Measurements from ENCODE around the gene DAB2IP. TPM values are rescaled to one million over a fixed set of nuclear protein-coding genes. Genes with fewer than 3 reads are reported as not detected.
"Not testable (repeated sequence)": the region's sequence is repeated elsewhere in the genome, so short reads cannot be mapped to it uniquely, and the experiment has no call there.

The DAB2IP gene
- total RNA-seq, 1 experiment from 2014 or later, result 13.4 TPM

- in situ Hi-C loops (cut with HindIII; ENCODE audit: low pct_unique_long_range_greater_than_20kb, low sequenced_read_pairs), result no loop called here
- no peak for DNase-seq (ENCODE audit: low read depth, low spot score)
Observed at GRCh38 chr9:121738411-121738810, 87.0 kb downstream of the DAB2IP start.

DNA sequence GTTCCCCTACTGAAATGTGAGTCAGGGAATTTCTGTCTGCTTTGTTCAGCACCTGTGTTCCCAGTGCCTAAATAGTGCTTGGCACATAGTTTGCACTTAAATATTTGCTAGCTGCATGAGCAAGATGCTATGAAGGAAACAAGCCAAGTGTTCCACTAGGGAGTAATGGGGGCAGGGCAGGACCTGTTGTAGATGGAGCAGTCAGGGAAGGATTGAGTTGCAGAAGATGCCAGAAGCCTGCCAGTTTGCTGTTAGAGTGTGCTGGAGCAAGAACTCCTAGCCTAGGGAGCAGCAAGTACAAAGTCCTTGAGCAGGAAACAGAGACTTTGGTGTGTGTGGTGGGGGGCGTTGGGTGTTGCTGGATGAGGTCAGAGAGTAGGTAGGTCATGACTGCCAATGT lies 87.5 kb downstream of the DAB2IP start:
- in situ Hi-C loops (cut with HindIII; ENCODE audit: low pct_unique_long_range_greater_than_20kb, low sequenced_read_pairs), result no loop called here
- no peak for DNase-seq (ENCODE audit: low read depth, low spot score)

GRCh38 chr9:121739971-121740370 lies 88.5 kb downstream of the DAB2IP start:
- no peak for DNase-seq (ENCODE audit: low read depth, low spot score)
- in situ Hi-C loops (cut with HindIII; ENCODE audit: low pct_unique_long_range_greater_than_20kb, low sequenced_read_pairs), result no loop called here

GRCh38 chr9:121741228-121741918 lies 89.9 kb downstream of the DAB2IP start:
- in situ Hi-C loops (cut with HindIII; ENCODE audit: low pct_unique_long_range_greater_than_20kb, low sequenced_read_pairs), result no loop called here
- DNase-seq (ENCODE audit: low read depth, low spot score), result peak; percentile 63

GRCh38 chr9:121741919-121742283 lies 90.5 kb downstream of the DAB2IP start:
- in situ Hi-C loops (cut with HindIII; ENCODE audit: low pct_unique_long_range_greater_than_20kb, low sequenced_read_pairs); DNase-seq (ENCODE audit: low read depth, low spot score): not testable (repeated sequence)

DNA sequence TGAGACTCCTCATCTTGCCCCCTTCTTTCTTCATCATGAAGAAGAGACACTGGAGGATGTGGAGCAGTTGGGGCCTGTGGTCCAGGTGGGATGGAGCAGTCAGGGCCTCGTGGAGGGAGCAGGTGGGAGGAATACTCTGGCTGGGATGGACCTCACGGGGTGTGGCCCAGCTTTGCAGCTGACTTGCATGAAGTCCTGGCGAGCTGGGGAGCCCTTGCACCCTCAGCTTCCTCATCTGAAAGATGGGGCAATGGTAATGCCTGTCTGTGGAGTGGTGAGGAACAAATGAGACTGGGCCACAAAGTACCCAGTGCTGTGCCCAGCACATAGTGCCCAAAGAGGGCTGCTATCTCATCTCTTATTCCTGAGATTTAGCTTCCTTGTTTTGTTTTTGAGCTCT lies 91.5 kb downstream of the DAB2IP start:
- in situ Hi-C loops (cut with HindIII; ENCODE audit: low pct_unique_long_range_greater_than_20kb, low sequenced_read_pairs), result no loop called here
- DNase-seq (ENCODE audit: low read depth, low spot score), result no peak

DNA sequence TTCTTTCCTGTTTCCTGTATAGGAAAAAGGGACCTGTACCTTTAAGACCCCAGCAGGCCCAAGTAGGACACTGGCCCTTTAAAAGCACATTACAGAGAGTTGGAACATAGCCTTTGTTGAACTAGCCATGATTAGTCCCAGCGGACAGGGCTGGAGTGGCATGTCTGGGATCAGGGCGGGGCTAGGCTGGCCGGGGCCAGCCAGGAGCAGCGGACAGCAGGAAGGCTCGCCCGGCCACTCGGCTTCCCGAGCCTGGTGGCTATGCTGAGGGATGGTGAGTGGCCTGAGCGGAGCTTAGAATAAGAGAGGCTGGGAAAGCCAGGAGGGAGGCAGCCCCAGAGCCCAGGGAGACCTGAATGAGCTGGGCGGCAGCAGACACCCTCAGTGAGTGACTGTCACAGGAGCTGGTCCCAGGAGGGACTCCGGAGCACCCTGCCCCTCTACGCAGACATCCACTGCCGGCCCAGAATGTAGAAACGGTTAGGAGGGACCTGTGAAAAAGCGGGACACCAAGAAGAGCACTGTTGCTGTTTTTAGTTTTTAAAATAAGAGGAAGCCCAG lies 92.1 kb downstream of the DAB2IP start:
- in situ Hi-C loops (cut with HindIII; ENCODE audit: low pct_unique_long_range_greater_than_20kb, low sequenced_read_pairs), result no loop called here
- peak; percentile 70 for DNase-seq (ENCODE audit: low read depth, low spot score)

DNA sequence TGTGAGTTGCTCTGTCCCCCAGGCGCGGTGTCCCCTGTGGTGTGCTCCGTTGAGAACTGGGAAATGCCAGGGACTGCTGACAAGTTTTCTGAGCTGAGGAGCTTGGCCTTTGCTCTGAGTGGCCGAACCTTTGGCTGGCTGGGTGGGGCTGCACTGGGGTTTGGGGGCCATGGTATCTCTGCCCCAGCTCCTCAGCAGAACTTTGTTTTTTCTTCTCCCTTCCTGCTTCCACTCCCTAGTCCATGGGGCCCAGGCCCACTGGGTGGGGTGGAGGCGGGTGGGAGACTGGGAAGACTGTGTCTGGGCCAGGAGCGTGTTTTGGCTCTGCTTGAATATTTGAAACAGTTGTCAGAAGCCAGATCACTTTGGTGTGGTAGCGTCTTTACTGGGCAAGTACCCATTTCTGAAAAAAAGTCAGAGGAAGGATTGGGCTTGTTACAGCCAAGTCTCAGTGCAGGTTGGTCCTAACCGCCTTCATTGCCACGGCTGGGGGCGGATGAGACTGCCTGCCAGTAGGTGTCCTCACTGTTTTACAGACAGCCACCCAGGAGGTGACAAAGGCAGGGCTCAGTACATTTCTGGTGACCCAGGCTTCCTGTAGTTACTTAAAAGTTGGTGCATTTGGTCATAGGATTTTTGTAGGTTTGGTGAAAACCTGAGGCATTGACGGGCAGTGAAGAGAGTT lies 92.7 kb downstream of the DAB2IP start:
- in situ Hi-C loops (cut with HindIII; ENCODE audit: low pct_unique_long_range_greater_than_20kb, low sequenced_read_pairs), result no loop called here
- DNase-seq (ENCODE audit: low read depth, low spot score), result peak; percentile 45

GRCh38 chr9:121744687-121745395 lies 93.4 kb downstream of the DAB2IP start:
- DNase-seq (ENCODE audit: low read depth, low spot score), result no peak

DNA sequence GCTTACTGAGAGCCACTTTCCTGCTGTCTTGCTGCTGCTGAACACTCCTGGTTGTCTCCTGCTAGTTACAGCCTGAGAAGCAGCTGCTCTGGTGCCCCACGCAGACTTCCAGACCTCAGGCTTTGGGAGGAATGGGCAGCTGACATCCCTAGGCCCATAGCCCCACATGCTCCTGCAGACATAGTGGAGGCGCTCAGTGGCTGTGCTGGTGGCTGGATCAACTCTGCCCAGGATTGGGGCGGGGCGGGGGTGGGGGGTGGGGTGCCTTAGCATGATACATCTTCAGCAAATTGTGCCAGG lies 93.9 kb downstream of the DAB2IP start:
- DNase-seq (ENCODE audit: low read depth, low spot score), result no peak
- in situ Hi-C loops (cut with HindIII; ENCODE audit: low pct_unique_long_range_greater_than_20kb, low sequenced_read_pairs), result no loop called here

More at GRCh38 chr9:121744687-121745395, 93.4 kb downstream of the DAB2IP start:
- in situ Hi-C loops (cut with HindIII; ENCODE audit: low pct_unique_long_range_greater_than_20kb, low sequenced_read_pairs), result no loop called here

DNA sequence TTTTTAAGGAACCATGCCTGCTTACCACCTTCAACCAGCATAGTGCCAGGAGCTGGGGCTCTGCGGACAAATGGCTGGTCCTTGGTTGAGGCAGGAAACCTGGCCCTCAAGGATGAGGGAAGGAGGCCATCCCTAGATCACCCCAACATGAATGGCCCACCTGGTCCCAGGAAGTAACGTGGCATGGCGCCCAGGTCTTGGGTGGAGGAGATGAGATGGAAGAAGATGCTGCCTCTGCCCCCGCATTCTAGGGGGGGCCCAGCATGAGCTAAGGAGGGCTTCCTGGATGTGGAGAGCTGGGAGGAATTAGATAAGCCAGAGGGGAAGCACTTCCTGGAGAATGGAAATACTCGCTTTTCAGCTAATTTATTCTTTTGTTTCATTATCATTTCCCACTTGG lies 95.0 kb downstream of the DAB2IP start:
- in situ Hi-C loops (cut with HindIII; ENCODE audit: low pct_unique_long_range_greater_than_20kb, low sequenced_read_pairs), result no loop called here
- DNase-seq (ENCODE audit: low read depth, low spot score), result no peak

GRCh38 chr9:121746866-121747265 lies 95.4 kb downstream of the DAB2IP start:
- in situ Hi-C loops (cut with HindIII; ENCODE audit: low pct_unique_long_range_greater_than_20kb, low sequenced_read_pairs), result no loop called here

GRCh38 chr9:121748074-121748473 lies 96.6 kb downstream of the DAB2IP start:
- in situ Hi-C loops (cut with HindIII; ENCODE audit: low pct_unique_long_range_greater_than_20kb, low sequenced_read_pairs), result no loop called here
- no peak for DNase-seq (ENCODE audit: low read depth, low spot score)

More at GRCh38 chr9:121746866-121747265, 95.4 kb downstream of the DAB2IP start:
- DNase-seq (ENCODE audit: low read depth, low spot score), result no peak

- in situ Hi-C loops (cut with HindIII; ENCODE audit: low pct_unique_long_range_greater_than_20kb, low sequenced_read_pairs), result no loop called here
- DNase-seq (ENCODE audit: low read depth, low spot score), result no peak
Observed at GRCh38 chr9:121748727-121749423, 97.4 kb downstream of the DAB2IP start.

DNA sequence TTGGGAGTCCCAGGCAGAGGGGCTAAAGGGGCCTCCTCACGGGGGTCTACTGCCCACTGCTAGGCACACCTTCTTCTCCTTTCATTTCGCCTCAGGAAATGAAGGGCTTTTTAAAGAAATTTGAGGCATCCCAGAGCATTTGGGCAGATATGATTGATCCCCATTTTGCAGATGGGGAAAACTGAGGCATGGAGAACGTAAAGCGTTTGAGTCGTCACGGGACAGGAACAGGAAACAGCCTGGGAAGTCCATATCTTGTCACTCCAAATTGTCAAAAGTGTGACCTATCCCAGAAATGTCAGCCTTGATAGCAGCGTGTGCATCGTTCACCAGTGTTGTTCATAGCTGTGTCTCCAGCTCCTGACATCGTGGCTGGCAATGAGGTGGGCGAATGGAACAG lies 98.2 kb downstream of the DAB2IP start:
- in situ Hi-C loops (cut with HindIII; ENCODE audit: low pct_unique_long_range_greater_than_20kb, low sequenced_read_pairs), result no loop called here
- no peak for DNase-seq (ENCODE audit: low read depth, low spot score)

DNA sequence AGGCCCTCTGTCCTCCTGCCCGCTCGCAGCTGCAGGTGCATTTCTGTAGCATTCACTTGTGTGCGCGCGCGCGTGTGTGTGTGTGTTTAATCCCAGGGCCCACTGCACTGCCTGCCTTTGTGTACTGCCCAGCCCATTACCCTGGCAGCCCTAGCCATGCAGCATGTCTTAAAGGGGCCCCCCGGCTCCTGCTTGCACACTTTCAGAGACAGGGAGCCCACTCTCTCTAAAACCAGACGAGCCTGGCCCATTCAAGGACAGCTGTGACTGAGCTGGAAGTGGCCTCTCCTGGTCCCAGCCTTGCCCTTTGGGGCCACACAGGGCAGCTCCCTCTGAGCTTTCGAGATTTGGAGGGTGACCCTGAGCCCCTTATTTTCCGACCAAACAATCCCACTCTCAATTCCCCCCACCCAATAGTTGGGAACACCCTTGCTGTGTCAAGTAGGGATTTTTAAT lies 98.9 kb downstream of the DAB2IP start:
- in situ Hi-C loops (cut with HindIII; ENCODE audit: low pct_unique_long_range_greater_than_20kb, low sequenced_read_pairs), result no loop called here

GRCh38 chr9:121750715-121751623 lies 99.5 kb downstream of the DAB2IP start:
- in situ Hi-C loops (cut with HindIII; ENCODE audit: low pct_unique_long_range_greater_than_20kb, low sequenced_read_pairs), result no loop called here
- DNase-seq (ENCODE audit: low read depth, low spot score), result peak; percentile 93

More for the DNA sequence above, 98.9 kb downstream of the DAB2IP start:
- no peak for DNase-seq (ENCODE audit: low read depth, low spot score)

Data from SK-MEL-5 (cell line).